ENCODE measurements around the gene GRID1.

Gene GRID1

GRCh38 chr10:86251426-86251825, 115.2 kb downstream of the GRID1 start:
- CTCF ChIA-PET, result no interaction called here
- Histone ChIP-seq H3K4me1 (ENCODE audit: control insufficient read depth, insufficient read depth, low read length) (peaks cover 22% of the 10 kb centered on the region), H3K36me3 (ENCODE audit: control insufficient read depth in 2 of 2, insufficient read depth in 1 of 2, low read length in 2 of 2) (no peaks in the 10 kb centered on the region), H3K4me3 (ENCODE audit: low read depth, low read length) (no peak overlapping the region), H3K9me3 (ENCODE audit: control insufficient read depth, insufficient read depth, low read depth, low read length) (no peaks in the 10 kb centered on the region), H3K27ac (ENCODE audit: extremely low read depth, low read depth, low read length) (no peak overlapping the region)
- POLR2A ChIA-PET, result no interaction called here
- no peak for TF ChIP-seq ZNF639 (tag by site-specific recombination; IDR thresholded peaks at IDR 0.05)
- TF ChIP-seq ZFHX2 (tag by site-specific recombination; conservative IDR thresholded peaks at IDR 0.05), result no peak
- no peak for TF ChIP-seq ZNF202 (tag by site-specific recombination; IDR thresholded peaks at IDR 0.05; ENCODE audit: borderline replicate concordance)
- TF ChIP-seq TSHZ1 (tag by site-specific recombination; IDR thresholded peaks at IDR 0.05; ENCODE audit: borderline replicate concordance), result no peak
- TF ChIP-seq TRIM28 (IDR thresholded peaks at IDR 0.05; ENCODE audit: borderline replicate concordance, low read length), result no peak
- TF ChIP-seq BCL6B (tag by site-specific recombination; IDR thresholded peaks at IDR 0.05), result no peak
- no peak for TF ChIP-seq ZNF707 (tag by site-specific recombination; IDR thresholded peaks at IDR 0.05)
- no peak for TF ChIP-seq ATF2 (tag by site-specific recombination; IDR thresholded peaks at IDR 0.05; ENCODE audit: low read depth)
- TF ChIP-seq ZNF704 (tag by site-specific recombination; IDR thresholded peaks at IDR 0.05), result no peak
- TF ChIP-seq ZNF174 (tag by site-specific recombination; IDR thresholded peaks at IDR 0.05), result no peak
- no peak for TF ChIP-seq ZNF239 (tag by site-specific recombination; IDR thresholded peaks at IDR 0.05)
- TF ChIP-seq ZNF148 (tag by site-specific recombination; IDR thresholded peaks at IDR 0.05; ENCODE audit: borderline replicate concordance), result no peak
- no peak for TF ChIP-seq ZNF670 (tag by site-specific recombination; IDR thresholded peaks at IDR 0.05; ENCODE audit: low read depth)
- no peak for TF ChIP-seq ZBTB17 (tag by site-specific recombination; IDR thresholded peaks at IDR 0.05)
- no peak for TF ChIP-seq ZNF548 (tag by site-specific recombination; IDR thresholded peaks at IDR 0.05)
- TF ChIP-seq BCL11A (tag by site-specific recombination; IDR thresholded peaks at IDR 0.05; ENCODE audit: low read depth), result no peak
- no peak for TF ChIP-seq ZNF560 (tag by site-specific recombination; IDR thresholded peaks at IDR 0.05; ENCODE audit: borderline replicate concordance)
